Left renal pelvis (tissue), 4 donors: ENCODE measurements around the gene NT5C3A. TPM values are rescaled to one million over a fixed set of nuclear protein-coding genes. Genes with fewer than 3 reads are reported as not detected.
"Not testable (repeated sequence)": the region's sequence is repeated elsewhere in the genome, so short reads cannot be mapped to it uniquely, and the experiment has no call there.

ENCODE experiments used
- DNase-seq, 4 donors: peaks; one replicate each; pipeline ENCODE4 v3.0.0-alpha.2; 2013; ENCODE audit warnings: low read depth in 4 of 4, low spot score in 3 of 4
- polyA plus RNA-seq, 4 donors: library from polyadenylated mRNA; unstranded; fragments of 120-200 nt; gene quantifications; one replicate each; pipeline ENCODE4 v1.2.1, GENCODE V29; 2013; ENCODE audit not compliant: insufficient read length in 4 of 4

NT5C3A gene
- polyA plus RNA-seq = 10 to 100 TPM; 35.0 to 42.8 (median 36.8) TPM

- no peak for DNase-seq
Measured at GRCh38 chr7:33062023-33062781, at the start of gene NT5C3A. NT5C3A (minus strand) TSS chr7:33062776; CDS start chr7:33062705, 71 bp downstream.

DNA sequence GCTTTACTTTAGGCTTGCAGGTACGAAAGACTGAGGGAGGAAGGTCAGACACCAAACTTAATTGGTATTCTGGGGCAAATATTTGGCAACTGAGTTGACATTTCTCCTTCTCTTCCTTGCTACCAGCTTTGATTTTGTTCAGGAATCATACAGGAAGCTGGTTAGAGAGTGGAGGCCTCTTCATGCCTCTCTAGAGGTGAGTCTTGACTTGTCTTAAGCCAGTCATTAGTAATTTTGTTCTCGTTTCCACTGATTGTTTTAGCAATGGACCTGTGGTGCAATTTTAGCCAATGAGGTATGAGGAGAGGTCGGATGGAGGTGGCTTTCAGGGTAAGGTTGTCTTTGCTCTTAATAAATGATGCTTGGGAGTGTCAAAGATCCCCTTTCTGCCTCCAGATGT, 49.0 kb upstream of the NT5C3A start:
- no peak for DNase-seq

DNA sequence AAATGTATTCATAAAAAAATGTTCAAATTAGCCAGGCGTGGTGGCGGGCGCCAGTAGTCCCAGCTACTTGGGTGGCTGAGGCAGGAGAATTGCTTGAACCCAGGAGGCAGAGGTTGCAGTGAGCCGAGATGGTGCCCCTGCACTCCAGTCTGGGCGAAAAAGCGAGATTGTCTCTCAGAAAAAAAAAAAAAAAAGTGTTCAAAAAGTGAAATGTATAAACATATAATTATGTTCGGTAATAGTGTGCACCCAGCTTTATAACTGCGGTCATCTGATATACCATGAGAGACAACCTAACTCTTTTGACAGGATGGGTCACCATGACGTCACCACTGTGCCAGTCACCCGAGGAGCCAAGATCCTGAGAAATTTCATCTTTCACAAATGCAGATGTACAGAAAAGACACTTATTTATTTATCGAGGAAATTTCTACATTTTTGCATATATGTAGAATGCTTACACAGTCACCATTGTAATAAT, 47.2 kb upstream of the NT5C3A start:
- no peak for DNase-seq

DNA sequence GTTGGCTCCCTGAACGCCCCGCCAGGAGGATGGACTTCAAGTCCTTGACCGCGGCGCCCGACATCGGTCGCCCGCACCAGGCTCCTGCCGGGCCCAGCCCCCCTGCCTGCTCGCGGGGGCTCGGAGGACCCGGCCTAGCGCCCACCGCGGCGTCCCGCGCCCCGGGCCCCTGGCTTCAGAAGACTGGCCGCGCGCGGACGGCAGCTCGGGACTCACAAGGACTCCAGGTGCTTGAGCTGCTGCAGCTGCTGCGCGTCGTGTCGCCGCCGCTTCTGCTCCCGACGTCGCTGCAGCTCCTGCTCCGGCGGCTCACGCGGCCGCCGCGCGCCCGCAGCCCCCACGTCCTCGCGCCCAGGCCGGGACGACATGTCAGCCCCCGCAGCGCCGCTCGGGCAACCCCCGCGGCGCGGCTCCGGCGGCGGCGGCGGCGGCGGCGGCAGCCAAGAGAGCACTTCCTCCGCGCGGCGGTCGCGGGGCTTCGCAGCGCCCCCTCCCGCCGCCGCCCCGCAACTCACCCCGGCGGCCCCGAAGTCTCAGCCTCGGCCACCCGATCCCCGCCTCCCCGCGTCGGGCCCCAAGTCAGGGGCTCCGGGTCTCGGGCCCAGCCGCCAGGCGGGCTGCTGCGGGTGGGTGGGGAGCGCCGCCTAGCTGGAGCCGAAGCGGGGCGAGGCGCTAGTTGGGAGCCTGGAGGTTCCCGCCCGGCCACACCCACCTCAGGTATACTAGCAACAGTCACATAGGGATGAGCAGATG, 46.6 kb upstream of the NT5C3A start, which contains the start of gene RP9:
TSS of gene RP9 (minus strand) at position 400 of the 753 bp plus-strand sequence. CDS start at position 368, 32 bp downstream.
- peak in 2 of 4 donors; percentile 64 to 65 for DNase-seq

- no peak for DNase-seq
Measured at GRCh38 chr7:33108554-33109004, 46.0 kb upstream of the NT5C3A start.

DNA sequence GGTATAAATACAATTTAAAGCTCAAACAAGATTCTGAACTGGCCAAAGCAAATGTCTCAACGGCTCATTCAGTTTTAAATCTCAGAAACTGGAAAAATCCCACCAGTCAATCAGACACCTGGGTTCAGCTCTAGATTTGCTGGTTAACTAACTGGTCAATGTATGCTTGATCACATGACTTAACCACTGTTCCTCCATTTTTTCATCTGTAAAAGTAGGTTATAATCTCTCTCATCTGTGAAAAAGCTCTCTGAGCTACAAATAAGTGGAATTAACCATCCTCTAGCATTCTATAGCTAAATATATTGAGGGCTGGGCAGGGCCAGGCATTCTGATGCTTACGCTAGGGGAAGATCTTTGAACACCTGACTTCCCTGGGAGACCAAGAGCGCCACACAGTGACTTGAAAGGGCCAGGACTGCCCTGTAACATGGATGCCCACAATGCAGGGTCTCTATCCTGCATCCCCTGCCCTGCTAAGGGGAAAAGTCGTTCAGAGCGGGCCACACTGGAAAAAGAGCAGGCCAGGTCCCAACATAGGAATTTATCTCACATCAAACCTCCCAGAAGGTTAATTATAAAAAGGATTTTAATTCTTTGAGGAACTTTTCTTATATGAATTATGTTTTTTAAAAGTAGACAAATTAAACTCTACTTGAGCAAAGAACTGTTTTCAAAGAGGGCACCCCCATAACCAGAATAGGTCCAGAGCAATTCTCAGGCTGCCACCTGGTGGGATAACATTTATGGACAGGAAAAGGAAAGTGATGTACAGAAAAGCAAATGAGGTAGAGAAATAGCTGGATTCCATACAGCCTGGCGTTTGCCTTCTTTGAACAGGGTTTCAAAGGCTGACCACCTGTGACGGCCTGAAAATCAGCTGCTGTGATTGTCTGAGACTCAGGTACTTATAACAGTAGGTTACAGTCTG, 44.8 kb upstream of the NT5C3A start:
- DNase-seq = no peak

DNA sequence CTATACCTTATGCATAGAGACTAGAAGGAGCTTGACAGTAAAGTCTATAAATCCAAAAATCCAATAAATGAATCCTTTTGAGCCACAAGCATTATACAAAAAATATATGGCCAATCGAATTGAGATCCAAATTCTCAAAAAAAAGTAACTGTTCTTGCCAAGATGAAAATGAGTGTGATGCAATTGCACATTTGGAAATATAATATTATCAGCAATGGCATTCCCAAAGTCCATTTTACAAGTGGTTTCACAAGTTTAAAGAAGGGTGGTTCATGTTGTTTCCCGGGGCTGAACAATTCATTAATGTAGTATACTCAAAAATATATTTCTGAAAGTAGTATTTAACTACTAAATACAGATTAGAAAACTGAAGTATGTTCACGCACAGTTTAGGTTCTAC, 39.3 kb upstream of the NT5C3A start:
- DNase-seq = no peak

GRCh38 chr7:33100770-33101169, 38.2 kb upstream of the NT5C3A start:
- no peak for DNase-seq

- DNase-seq = no peak
Measured at GRCh38 chr7:33099154-33099940, 36.8 kb upstream of the NT5C3A start.

- DNase-seq = not testable (repeated sequence)
Measured at GRCh38 chr7:33094745-33095275, 32.2 kb upstream of the NT5C3A start.

DNA sequence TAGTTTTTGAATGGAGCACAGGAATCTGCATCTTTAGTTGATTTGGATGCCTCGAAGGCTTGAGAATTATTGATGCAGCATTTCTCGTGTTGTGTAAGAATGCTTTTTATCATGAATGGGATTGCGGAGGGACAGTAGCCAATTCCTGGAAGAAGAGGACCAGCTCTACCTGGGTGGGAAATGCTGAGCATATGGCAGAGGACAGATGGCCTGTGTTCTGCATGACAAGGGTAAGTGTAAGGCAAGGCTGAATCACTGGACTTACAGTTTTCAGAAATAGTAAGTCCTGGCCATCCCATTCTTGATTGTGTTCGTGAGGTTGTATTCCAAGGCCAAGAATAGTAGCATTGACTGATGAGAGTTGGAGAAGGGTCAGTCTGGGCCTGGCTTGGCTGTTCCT, 30.7 kb upstream of the NT5C3A start:
- no peak for DNase-seq

- DNase-seq = no peak
Measured at GRCh38 chr7:33091641-33092191, 29.1 kb upstream of the NT5C3A start.

- no peak for DNase-seq
Measured at GRCh38 chr7:33091111-33091531, 28.5 kb upstream of the NT5C3A start.

DNA sequence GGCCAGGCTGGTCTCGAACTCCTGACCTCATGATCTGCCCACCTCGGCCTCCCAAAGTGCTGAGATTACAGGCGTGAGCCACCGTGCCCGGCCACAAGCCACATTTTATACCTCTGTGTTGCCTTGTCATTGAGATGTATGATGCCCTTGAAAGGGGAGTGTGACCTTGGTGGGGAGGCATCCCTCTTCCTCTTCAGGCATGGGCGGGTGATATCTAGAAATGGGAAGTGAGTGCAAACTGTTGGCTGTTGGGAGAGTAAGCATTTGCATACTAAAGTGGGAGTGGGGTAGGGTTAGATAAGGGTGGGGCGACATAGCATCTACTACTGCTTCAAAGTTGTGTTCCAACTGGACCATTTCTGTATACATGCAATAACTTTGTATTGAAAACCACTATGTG, 26.6 kb upstream of the NT5C3A start:
- no peak for DNase-seq

- DNase-seq = no peak
Measured at GRCh38 chr7:33087858-33088257, 25.3 kb upstream of the NT5C3A start.

- no peak for DNase-seq
Measured at GRCh38 chr7:33087356-33087755, 24.8 kb upstream of the NT5C3A start.

GRCh38 chr7:33079763-33080690, 17.5 kb upstream of the NT5C3A start:
- DNase-seq = no peak

DNA sequence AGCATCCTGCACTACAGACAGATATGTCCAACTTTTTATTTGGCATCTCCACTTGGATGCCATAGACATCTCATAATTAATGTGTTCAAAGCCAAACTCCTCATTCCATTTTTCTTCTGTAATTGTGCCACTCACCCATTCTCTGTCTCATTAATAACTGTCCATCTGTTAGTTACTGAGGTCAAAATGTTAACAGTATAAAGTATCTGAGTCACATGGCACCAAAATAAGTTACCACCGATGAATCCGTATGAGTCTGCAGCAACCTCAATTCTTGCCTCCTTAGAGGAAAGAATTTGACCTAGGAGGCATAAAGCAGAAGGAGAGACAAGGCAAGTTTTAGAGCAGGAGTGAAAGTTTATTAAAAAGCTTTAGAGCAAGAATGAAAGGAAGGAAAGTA, 16.5 kb upstream of the NT5C3A start:
- DNase-seq = no peak
